ENCODE data around the gene SPTY2D1.

DNA sequence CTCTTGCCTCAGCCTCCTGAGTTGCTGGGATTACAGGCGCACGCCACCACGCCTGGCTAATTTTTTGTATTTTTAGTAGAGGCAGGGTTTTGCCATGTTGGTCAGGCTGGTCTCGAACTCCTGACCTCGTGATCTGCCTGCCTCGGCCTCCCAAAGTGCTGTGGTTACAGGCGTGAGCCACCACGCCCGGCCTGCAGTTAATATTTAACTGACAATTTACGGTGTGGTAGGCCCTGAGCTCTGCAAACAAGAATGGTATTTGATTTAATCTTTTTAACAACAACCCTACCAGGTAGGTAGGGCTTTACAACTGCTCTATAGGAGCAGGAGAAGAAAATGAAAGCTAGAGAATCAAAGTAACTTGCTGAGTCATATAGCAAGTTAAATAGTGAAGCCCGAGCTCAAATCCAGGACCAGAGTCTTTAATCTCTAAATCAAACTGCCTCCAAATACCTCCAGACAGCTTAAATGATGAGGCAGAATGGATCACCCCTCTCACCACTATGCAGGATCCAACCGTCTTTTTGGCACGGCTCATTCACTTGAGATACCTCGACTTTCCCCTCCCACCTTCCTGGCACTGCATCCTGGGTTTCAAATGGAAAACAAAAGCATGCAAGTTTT, 55.1 kb downstream of the SPTY2D1 start:
- TF ChIP-seq, protein P1, sequence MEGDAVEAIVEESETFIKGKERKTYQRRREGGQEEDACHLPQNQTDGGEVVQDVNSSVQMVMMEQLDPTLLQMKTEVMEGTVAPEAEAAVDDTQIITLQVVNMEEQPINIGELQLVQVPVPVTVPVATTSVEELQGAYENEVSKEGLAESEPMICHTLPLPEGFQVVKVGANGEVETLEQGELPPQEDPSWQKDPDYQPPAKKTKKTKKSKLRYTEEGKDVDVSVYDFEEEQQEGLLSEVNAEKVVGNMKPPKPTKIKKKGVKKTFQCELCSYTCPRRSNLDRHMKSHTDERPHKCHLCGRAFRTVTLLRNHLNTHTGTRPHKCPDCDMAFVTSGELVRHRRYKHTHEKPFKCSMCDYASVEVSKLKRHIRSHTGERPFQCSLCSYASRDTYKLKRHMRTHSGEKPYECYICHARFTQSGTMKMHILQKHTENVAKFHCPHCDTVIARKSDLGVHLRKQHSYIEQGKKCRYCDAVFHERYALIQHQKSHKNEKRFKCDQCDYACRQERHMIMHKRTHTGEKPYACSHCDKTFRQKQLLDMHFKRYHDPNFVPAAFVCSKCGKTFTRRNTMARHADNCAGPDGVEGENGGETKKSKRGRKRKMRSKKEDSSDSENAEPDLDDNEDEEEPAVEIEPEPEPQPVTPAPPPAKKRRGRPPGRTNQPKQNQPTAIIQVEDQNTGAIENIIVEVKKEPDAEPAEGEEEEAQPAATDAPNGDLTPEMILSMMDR (IDR thresholded peaks at IDR 0.05): no peak
- no peak for TF ChIP-seq POLR2A (IDR thresholded peaks at IDR 0.05)

Data from body of pancreas (tissue), 4 donors.